Effector memory CD4-positive, alpha-beta T cell (primary cell): ENCODE results near the gene CDKAL1.
"Not testable (repeated sequence)": the region's sequence is repeated elsewhere in the genome, so short reads cannot be mapped to it uniquely, and the experiment has no call there.

ENCODE experiments used
- DNase-seq, 3 donors: peaks; one replicate each; pipeline ENCODE4 v3.0.0-alpha.2; 2020
- H3K27ac ChIP-seq: 2 replicates; pipeline ENCODE4 v1.7.0; 2013; ENCODE audit warnings: mild to moderate bottlenecking, low read length, moderate library complexity; ENCODE audit not compliant: insufficient read depth, poor library complexity, severe bottlenecking
- H3K27me3 ChIP-seq: replicated peaks from 2 replicates; pipeline ENCODE4 v1.7.0; 2013; ENCODE audit warnings: mild to moderate bottlenecking, low read length; ENCODE audit not compliant: insufficient read depth, control insufficient read depth, poor library complexity, severe bottlenecking
- H3K36me3 ChIP-seq: 2 replicates; pipeline ENCODE4 v1.7.0; 2013; ENCODE audit warnings: mild to moderate bottlenecking, low read length, moderate library complexity; ENCODE audit not compliant: control insufficient read depth, insufficient read depth
- H3K4me1 ChIP-seq: 2 replicates; pipeline ENCODE4 v1.7.0; 2013; ENCODE audit warnings: low read length, mild to moderate bottlenecking; ENCODE audit not compliant: control insufficient read depth, insufficient read depth, poor library complexity, severe bottlenecking
- H3K4me3 ChIP-seq: 2 replicates; pipeline ENCODE4 v1.7.0; 2013; ENCODE audit warnings: low read length, low read depth, mild to moderate bottlenecking; ENCODE audit not compliant: insufficient read depth, poor library complexity, severe bottlenecking
- H3K9me3 ChIP-seq: 2 replicates; pipeline ENCODE4 v1.7.0; 2013; ENCODE audit warnings: mild to moderate bottlenecking, low read length, moderate library complexity; ENCODE audit not compliant: control insufficient read depth

CDKAL1 gene

GRCh38 chr6:20830576-20830975 is 296.3 kb downstream of the CDKAL1 start:
- Histone ChIP-seq H3K27ac (no peak overlapping the region), H3K36me3 (no peaks in the 10 kb centered on the region), H3K9me3 (no peaks in the 10 kb centered on the region), H3K27me3 (no peaks in the 10 kb centered on the region), H3K4me1 (no peaks in the 10 kb centered on the region), H3K4me3 (no peak overlapping the region)
- DNase-seq = no peak

- not testable (repeated sequence) for H3K36me3 ChIP-seq, H3K27ac ChIP-seq, H3K4me1 ChIP-seq, H3K4me3 ChIP-seq, H3K27me3 ChIP-seq, H3K9me3 ChIP-seq, DNase-seq
Observed at GRCh38 chr6:20831251-20831650, 297.0 kb downstream of the CDKAL1 start.

- no peak overlapping the region for H3K4me3 ChIP-seq
- no peak overlapping the region for H3K27ac ChIP-seq
- H3K4me1 ChIP-seq = no peaks in the 10 kb centered on the region
- no peak for DNase-seq
- H3K9me3 ChIP-seq = no peaks in the 10 kb centered on the region
- no peaks in the 10 kb centered on the region for H3K36me3 ChIP-seq
- H3K27me3 ChIP-seq = no peaks in the 10 kb centered on the region
Observed at GRCh38 chr6:20833881-20834515, 299.7 kb downstream of the CDKAL1 start.

- DNase-seq = no peak
- no peaks in the 10 kb centered on the region for H3K27me3 ChIP-seq
- H3K36me3 ChIP-seq = no peaks in the 10 kb centered on the region
- no peak overlapping the region for H3K4me3 ChIP-seq
- no peaks in the 10 kb centered on the region for H3K4me1 ChIP-seq
- H3K9me3 ChIP-seq = no peaks in the 10 kb centered on the region
- no peak overlapping the region for H3K27ac ChIP-seq
Observed at GRCh38 chr6:20835315-20836010, 301.2 kb downstream of the CDKAL1 start.

GRCh38 chr6:20837189-20837588 is 302.9 kb downstream of the CDKAL1 start:
- Histone ChIP-seq H3K36me3 (no peaks in the 10 kb centered on the region), H3K27ac (no peak overlapping the region), H3K4me1 (no peaks in the 10 kb centered on the region), H3K27me3 (no peaks in the 10 kb centered on the region), H3K9me3 (no peaks in the 10 kb centered on the region), H3K4me3 (no peak overlapping the region)
- DNase-seq = no peak

- H3K4me1 ChIP-seq = no peaks in the 10 kb centered on the region
- H3K27me3 ChIP-seq = no peaks in the 10 kb centered on the region
- H3K4me3 ChIP-seq = no peak overlapping the region
- H3K27ac ChIP-seq = no peak overlapping the region
- DNase-seq = no peak
- no peaks in the 10 kb centered on the region for H3K9me3 ChIP-seq
- no peaks in the 10 kb centered on the region for H3K36me3 ChIP-seq
Observed at GRCh38 chr6:20838113-20838512, 303.9 kb downstream of the CDKAL1 start.

- no peaks in the 10 kb centered on the region for H3K4me1 ChIP-seq
- no peaks in the 10 kb centered on the region for H3K36me3 ChIP-seq
- no peak overlapping the region for H3K27ac ChIP-seq
- no peaks in the 10 kb centered on the region for H3K9me3 ChIP-seq
- no peak overlapping the region for H3K4me3 ChIP-seq
- H3K27me3 ChIP-seq = no peaks in the 10 kb centered on the region
- DNase-seq = no peak
Observed at GRCh38 chr6:20839630-20840029, 305.4 kb downstream of the CDKAL1 start.

- Histone ChIP-seq H3K36me3 (no peaks in the 10 kb centered on the region), H3K27me3 (no peaks in the 10 kb centered on the region), H3K4me1 (no peaks in the 10 kb centered on the region), H3K9me3 (no peaks in the 10 kb centered on the region), H3K4me3 (no peak overlapping the region), H3K27ac (no peak overlapping the region)
- DNase-seq = no peak
Observed at GRCh38 chr6:20840675-20841074, 306.4 kb downstream of the CDKAL1 start.

- no peak for DNase-seq
- Histone ChIP-seq H3K9me3 (no peaks in the 10 kb centered on the region), H3K36me3 (no peaks in the 10 kb centered on the region), H3K27ac (no peak overlapping the region), H3K4me3 (no peak overlapping the region), H3K27me3 (no peaks in the 10 kb centered on the region), H3K4me1 (no peaks in the 10 kb centered on the region)
Observed at GRCh38 chr6:20841806-20842205, 307.5 kb downstream of the CDKAL1 start.

- Histone ChIP-seq H3K36me3 (no peaks in the 10 kb centered on the region), H3K27me3 (no peaks in the 10 kb centered on the region), H3K4me3 (no peak overlapping the region), H3K4me1 (no peaks in the 10 kb centered on the region), H3K9me3 (no peaks in the 10 kb centered on the region), H3K27ac (no peak overlapping the region)
- no peak for DNase-seq
Observed at GRCh38 chr6:20845592-20845991, 311.3 kb downstream of the CDKAL1 start.
